ENCODE results near the gene NR1H2.

Gene NR1H2

GRCh38 chr19:50406156-50406820 lies 30.0 kb downstream of the NR1H2 start:
- no peak for DNase-seq

- DNase-seq: no peak
Measured at GRCh38 chr19:50406829-50407228, 30.6 kb downstream of the NR1H2 start.

GRCh38 chr19:50409347-50409746 lies 33.1 kb downstream of the NR1H2 start:
- DNase-seq: no peak

GRCh38 chr19:50410109-50410508 lies 33.9 kb downstream of the NR1H2 start:
- DNase-seq: no peak

- DNase-seq: no peak
Measured at GRCh38 chr19:50412419-50412818, 36.2 kb downstream of the NR1H2 start.

GRCh38 chr19:50413096-50413495 lies 36.8 kb downstream of the NR1H2 start:
- DNase-seq: no peak

- DNase-seq: no peak
Measured at GRCh38 chr19:50413531-50413930, 37.3 kb downstream of the NR1H2 start.

GRCh38 chr19:50414864-50415660 lies 38.8 kb downstream of the NR1H2 start:
- peak; percentile 64 to 77 for DNase-seq

GRCh38 chr19:50415661-50416033 lies 39.4 kb downstream of the NR1H2 start:
- DNase-seq: no peak

- no peak for DNase-seq
Measured at GRCh38 chr19:50416034-50416977, 40.0 kb downstream of the NR1H2 start.

- DNase-seq: no peak
Measured at GRCh38 chr19:50417111-50418081, 41.1 kb downstream of the NR1H2 start.

GRCh38 chr19:50418176-50419021 lies 42.1 kb downstream of the NR1H2 start, which contains the start of gene SPIB:
Gene SPIB, plus strand, starts transcription at chr19:50418938. Its CDS starts 25 bp downstream, at chr19:50418963.
- DNase-seq: no peak

GRCh38 chr19:50419022-50419579 lies 42.8 kb downstream of the NR1H2 start:
- no peak for DNase-seq

GRCh38 chr19:50419580-50420035 lies 43.4 kb downstream of the NR1H2 start:
- no peak for DNase-seq

- no peak for DNase-seq
Measured at GRCh38 chr19:50420127-50420526, 43.9 kb downstream of the NR1H2 start.

- DNase-seq: no peak
Measured at GRCh38 chr19:50420808-50421207, 44.6 kb downstream of the NR1H2 start.

GRCh38 chr19:50422397-50423278 lies 46.4 kb downstream of the NR1H2 start:
- DNase-seq: no peak

GRCh38 chr19:50423279-50424113 lies 47.2 kb downstream of the NR1H2 start:
- no peak for DNase-seq

- no peak for DNase-seq
Measured at GRCh38 chr19:50425581-50425980, 49.3 kb downstream of the NR1H2 start.

Measured in activated CD4-positive, alpha-beta T cell treated with anti-CD3 and anti-CD28 coated beads for 4 hours (primary cell).